Tibial nerve (tissue), 3 donors: ENCODE measurements around the gene RPL29.

ENCODE experiments used
- POLR2A ChIP-seq, 2 donors: fragments of 450-650 bp; IDR thresholded peaks; one replicate each; pipeline ENCODE4 v1.6.1; 2017; ENCODE audit warnings: antibody characterized with exemption in 2 of 2, mild to moderate bottlenecking in 2 of 2, moderate library complexity in 2 of 2
- TF ChIP-seq, protein P1 (sequence below), 5 experiments: fragments of 200-600 bp in 3 of 5; fragments of 450-650 bp in 2 of 5; sonication (generic) in 3 of 5; IDR thresholded peaks; one replicate each; pipeline ENCODE4 v1.5.1; 2016 to 2019; ENCODE audit warnings: antibody characterized with exemption in 5 of 5, mild to moderate bottlenecking in 3 of 5, moderate library complexity in 2 of 5

DNA sequence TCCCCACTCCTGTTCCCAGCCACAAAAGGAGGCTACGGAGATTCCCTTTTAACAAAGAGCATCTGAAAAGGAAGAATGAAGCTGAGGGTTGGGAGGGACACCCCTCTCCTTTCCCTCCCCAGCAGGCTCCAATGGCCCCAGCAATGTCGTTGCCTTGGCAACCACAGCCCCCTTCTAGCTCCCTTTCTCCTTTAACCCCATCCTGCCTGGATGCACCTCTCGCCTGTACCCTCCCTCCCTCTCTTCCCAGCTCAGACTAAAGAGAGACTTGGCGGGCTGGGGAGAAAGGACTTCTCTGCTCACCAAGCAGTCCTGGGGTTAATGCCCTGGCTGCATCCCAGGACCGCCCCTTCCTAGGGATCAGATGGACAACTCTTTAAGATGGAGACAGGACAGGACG lies 7.1 kb upstream of the RPL29 start:
- TF ChIP-seq, protein P1, sequence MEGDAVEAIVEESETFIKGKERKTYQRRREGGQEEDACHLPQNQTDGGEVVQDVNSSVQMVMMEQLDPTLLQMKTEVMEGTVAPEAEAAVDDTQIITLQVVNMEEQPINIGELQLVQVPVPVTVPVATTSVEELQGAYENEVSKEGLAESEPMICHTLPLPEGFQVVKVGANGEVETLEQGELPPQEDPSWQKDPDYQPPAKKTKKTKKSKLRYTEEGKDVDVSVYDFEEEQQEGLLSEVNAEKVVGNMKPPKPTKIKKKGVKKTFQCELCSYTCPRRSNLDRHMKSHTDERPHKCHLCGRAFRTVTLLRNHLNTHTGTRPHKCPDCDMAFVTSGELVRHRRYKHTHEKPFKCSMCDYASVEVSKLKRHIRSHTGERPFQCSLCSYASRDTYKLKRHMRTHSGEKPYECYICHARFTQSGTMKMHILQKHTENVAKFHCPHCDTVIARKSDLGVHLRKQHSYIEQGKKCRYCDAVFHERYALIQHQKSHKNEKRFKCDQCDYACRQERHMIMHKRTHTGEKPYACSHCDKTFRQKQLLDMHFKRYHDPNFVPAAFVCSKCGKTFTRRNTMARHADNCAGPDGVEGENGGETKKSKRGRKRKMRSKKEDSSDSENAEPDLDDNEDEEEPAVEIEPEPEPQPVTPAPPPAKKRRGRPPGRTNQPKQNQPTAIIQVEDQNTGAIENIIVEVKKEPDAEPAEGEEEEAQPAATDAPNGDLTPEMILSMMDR (IDR thresholded peaks at IDR 0.05) = no peak
- no peak for TF ChIP-seq POLR2A (IDR thresholded peaks at IDR 0.05)
